Measurements from ENCODE around the gene WNK2. TPM values are rescaled to one million over a fixed set of nuclear protein-coding genes. Genes with fewer than 3 reads are reported as not detected.

Gene WNK2
- total RNA-seq, 1 donor from 2014 or later: 1.0 TPM

DNA sequence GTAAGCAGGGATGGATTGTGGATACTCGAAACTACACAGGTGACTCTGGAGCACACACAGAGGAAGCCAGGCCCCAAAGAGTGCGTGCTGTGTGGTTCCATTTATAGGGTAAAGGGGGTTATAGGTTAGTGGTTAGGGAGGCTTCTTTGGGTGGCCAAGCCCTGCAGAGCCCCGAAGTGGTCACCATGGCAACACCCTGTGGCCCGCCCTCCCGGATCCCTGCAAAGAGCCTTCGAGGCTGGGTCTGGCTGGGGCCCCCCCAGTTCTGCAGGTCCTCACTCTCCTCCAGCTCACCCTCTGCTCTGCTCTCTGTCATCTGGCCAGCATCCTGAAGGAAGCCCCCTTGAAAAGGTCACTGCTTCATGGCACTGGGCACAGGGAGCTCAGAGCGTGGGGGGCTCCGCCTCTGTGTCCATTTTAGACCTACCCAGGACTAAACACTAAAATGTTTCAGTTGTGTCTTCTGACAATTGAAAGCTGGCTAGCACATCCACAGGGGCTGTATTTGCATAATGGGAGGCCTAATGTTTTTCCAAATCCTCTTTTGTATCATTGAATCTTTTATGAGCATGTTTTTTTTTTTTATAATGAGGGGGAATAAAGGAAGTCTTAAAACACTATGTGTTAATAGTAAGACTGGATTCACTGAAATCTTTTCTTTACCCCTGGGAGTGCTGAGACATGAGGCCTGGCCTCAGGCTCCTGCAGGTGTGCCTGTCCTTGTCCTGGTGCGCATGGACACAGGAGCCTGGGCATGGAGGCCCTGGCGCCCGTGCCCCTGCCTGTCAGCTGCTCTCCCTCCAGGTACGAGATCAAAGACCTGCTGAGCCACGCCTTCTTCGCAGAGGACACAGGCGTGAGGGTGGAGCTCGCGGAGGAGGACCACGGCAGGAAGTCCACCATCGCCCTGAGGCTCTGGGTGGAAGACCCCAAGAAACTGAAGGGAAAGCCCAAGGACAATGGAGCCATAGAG lies 55.3 kb downstream of the WNK2 start:
- TF ChIP-seq, protein P1, sequence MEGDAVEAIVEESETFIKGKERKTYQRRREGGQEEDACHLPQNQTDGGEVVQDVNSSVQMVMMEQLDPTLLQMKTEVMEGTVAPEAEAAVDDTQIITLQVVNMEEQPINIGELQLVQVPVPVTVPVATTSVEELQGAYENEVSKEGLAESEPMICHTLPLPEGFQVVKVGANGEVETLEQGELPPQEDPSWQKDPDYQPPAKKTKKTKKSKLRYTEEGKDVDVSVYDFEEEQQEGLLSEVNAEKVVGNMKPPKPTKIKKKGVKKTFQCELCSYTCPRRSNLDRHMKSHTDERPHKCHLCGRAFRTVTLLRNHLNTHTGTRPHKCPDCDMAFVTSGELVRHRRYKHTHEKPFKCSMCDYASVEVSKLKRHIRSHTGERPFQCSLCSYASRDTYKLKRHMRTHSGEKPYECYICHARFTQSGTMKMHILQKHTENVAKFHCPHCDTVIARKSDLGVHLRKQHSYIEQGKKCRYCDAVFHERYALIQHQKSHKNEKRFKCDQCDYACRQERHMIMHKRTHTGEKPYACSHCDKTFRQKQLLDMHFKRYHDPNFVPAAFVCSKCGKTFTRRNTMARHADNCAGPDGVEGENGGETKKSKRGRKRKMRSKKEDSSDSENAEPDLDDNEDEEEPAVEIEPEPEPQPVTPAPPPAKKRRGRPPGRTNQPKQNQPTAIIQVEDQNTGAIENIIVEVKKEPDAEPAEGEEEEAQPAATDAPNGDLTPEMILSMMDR (conservative IDR thresholded peaks at IDR 0.05; ENCODE audit: low read depth, low read length): no peak

DNA sequence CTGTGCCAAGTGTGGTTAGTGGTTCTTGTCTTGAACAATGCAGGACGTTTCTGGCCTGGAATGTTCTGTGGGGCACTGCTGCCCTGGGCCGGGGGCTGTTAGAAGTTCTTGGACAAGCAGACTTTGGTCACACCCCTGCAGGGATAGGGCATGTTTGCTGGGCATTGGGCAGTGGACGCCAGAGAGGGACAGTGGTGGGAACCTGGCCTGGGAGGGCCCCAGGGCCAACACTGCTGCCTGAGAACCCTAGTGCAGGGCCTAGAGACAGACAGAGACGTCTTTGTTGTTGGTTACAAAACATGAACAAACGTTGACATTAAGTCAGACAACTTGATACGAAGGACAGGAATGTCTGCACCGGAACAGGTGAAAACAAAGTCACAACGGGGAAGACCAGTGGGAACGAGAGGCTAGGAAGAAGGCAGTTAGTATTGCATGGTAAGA lies 57.0 kb downstream of the WNK2 start:
- TF ChIP-seq, protein P1 (conservative IDR thresholded peaks at IDR 0.05; ENCODE audit: low read depth, low read length): no peak
- DNase-seq (ENCODE audit: low read depth): no peak
- H3K4me3 ChIP-seq (ENCODE audit: low read depth, low read length): no peak overlapping the region

More for the DNA sequence above, 55.3 kb downstream of the WNK2 start:
- DNase-seq (ENCODE audit: low read depth): no peak
- H3K4me3 ChIP-seq (ENCODE audit: low read depth, low read length): no peak overlapping the region

DNA sequence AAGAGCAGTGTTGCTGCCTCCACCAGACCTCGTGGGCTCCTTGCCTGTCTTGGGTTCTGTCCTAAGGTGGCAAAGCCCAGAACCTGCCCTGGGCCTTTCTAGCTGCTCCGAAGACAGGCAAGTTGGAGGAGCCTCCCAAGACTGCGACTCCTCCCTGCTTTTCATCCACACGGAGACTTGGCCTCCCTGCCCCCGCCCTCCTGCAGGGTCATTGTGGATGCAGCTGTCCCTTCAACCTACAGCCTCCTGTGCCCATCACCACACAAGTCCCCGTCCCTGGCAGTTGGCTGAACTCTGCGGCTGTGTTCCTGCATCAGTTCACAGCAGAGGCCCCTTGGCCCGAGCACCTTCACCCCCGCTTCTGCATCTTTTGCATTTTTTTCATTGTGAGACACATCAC lies 59.2 kb downstream of the WNK2 start:
- TF ChIP-seq, protein P1 (conservative IDR thresholded peaks at IDR 0.05; ENCODE audit: low read depth, low read length): no peak
- no peak overlapping the region for H3K4me3 ChIP-seq (ENCODE audit: low read depth, low read length)
- DNase-seq (ENCODE audit: low read depth): no peak

DNA sequence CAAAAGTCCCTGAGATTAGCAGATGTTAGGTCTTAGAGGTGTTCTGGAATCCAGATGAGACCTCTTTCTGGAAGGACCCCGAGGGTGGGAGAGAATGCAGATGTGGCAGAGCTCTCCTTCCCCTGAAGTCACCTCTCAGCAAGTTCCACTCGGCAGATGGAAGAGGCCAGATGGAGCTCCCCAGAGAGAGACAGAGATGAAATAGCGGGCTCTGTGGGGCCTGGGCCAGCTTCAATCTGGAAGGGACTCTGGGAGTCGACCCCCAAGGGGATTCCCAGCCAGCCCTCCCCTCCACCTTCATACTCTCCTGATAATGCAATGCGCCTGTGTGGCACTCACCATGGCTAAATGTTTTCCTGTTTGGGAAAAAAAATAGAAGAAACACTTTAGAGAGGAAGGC lies 60.2 kb downstream of the WNK2 start:
- no peak for DNase-seq (ENCODE audit: low read depth)
- TF ChIP-seq, protein P1 (conservative IDR thresholded peaks at IDR 0.05; ENCODE audit: low read depth, low read length): no peak
- no peak overlapping the region for H3K4me3 ChIP-seq (ENCODE audit: low read depth, low read length)

DNA sequence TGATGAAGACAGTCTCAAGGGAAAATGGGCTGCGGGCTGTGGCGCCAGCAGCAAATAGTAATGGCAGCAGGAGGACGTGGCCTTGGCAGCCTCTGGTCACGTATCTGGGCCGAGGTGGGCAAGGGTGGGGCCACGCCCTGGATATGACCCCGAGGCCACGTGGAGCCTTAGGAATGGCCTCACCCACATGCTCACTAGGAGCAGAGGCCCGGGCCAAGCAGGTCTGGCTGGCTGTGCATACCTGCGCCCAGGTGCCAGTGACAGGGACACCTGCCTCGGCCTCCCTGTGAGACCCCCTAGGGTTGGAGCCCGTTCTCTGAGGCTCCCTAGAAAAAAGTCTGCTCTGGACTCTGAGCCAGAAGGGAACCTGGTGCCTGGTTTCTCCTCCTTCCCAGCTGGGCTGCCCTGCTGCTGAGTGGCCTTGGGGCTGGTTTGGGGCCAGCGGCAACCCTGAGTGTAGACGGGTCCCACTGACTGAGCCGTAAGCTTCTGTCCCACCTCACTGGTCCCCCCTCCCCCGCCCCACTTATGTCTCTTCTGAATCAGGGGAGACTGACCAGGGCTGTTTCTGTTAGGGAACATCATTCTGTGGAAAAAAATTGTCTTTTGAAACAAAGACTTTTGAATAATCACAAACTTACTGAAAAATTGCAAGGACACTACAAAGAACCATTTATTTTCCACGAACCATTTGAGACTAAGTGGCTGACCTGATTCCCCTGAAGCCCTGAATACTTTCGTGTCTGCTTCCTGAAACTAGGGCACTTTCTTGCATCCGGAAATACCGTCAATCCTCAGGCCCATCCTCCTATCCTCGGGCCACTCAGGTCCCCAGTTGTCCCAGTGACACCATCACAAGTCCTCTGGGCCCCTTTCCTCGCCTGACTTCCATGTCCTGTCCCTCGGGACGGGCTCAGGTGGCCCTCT lies 60.8 kb downstream of the WNK2 start:
- DNase-seq (ENCODE audit: low read depth): no peak
- TF ChIP-seq, protein P1 (conservative IDR thresholded peaks at IDR 0.05; ENCODE audit: low read depth, low read length): no peak
- H3K4me3 ChIP-seq (ENCODE audit: low read depth, low read length): no peak overlapping the region

DNA sequence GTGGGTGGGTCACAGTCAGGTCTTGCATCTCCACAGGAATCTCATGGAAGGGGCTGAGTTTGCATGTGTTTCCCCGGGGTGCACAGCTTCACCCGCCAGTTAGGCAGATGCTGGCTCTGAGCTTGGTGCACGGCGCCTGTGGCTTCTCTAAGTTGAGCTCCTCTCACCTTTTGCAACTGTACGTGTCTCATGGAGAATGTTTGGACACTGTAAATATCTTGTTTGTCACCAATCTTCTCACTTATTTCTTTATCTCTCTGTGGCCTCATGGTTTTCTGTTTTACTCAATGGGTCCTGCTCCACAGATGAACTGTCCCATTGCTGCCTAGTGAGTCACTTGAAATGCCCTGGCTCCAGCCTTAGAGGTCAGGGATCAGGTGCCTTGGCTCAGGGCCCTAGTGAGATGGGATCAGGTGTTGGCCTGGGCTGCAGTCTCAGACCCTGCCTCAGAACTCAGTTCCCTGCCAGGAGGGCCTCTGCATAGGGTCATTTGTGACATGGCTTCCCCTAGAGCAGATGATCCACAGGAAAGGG lies 61.6 kb downstream of the WNK2 start:
- no peak for DNase-seq (ENCODE audit: low read depth)
- TF ChIP-seq, protein P1 (conservative IDR thresholded peaks at IDR 0.05; ENCODE audit: low read depth, low read length): no peak
- H3K4me3 ChIP-seq (ENCODE audit: low read depth, low read length): no peak overlapping the region
